ENCODE measurements around the gene MBOAT7.

DNA sequence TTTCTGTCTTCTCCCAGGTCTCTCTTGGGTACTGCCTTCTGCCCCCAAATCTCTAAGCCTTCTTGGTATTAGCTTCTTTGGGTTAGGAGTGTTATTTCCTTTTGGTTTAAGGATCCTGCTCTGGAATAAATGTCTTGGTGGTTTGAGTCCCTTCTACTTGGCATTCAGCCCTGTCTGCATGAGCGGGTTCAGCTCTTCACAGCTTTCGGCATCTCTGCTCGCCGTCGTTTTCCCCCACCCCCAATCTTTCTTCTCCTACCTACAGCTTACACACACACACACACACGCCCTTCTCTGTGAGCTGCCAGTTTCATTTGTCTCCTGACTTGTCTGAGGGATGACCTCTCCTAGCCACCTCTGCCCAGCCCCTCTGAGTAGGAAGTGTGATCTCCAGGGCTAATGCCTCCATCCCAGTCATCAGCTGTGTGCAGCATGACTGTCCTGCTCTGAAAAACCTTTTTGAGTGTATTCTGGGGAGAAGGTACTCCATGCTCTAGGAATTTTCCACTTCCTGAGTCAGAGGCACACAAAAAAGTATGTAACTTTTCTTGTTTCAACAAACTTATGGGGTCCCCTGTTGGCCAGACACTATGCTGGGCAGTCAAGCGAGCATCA, 47.1 kb downstream of the MBOAT7 start:
- TF ChIP-seq, protein P1, sequence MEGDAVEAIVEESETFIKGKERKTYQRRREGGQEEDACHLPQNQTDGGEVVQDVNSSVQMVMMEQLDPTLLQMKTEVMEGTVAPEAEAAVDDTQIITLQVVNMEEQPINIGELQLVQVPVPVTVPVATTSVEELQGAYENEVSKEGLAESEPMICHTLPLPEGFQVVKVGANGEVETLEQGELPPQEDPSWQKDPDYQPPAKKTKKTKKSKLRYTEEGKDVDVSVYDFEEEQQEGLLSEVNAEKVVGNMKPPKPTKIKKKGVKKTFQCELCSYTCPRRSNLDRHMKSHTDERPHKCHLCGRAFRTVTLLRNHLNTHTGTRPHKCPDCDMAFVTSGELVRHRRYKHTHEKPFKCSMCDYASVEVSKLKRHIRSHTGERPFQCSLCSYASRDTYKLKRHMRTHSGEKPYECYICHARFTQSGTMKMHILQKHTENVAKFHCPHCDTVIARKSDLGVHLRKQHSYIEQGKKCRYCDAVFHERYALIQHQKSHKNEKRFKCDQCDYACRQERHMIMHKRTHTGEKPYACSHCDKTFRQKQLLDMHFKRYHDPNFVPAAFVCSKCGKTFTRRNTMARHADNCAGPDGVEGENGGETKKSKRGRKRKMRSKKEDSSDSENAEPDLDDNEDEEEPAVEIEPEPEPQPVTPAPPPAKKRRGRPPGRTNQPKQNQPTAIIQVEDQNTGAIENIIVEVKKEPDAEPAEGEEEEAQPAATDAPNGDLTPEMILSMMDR (IDR thresholded peaks at IDR 0.05), result no peak
- TF ChIP-seq POLR2A (IDR thresholded peaks at IDR 0.05), result no peak

All from Peyer's patch (tissue), 4 donors.